DND-41 (cell line): ENCODE measurements around the gene ADGRG6.

ENCODE experiments used
- CTCF ChIP-seq: IDR thresholded peaks from 2 replicates; pipeline ENCODE4 v1.5.1; 2012; ENCODE audit warnings: borderline replicate concordance, low read length, moderate library complexity, mild to moderate bottlenecking; ENCODE audit not compliant: poor library complexity, severe bottlenecking; ENCODE audit errors: extremely low read depth
- EZH2 ChIP-seq: IDR thresholded peaks from 3 replicates; pipeline ENCODE4 v1.6.1; 2012; ENCODE audit warnings: borderline replicate concordance, low read depth, mild to moderate bottlenecking, moderate library complexity, low read length, inconsistent platforms; ENCODE audit not compliant: severe bottlenecking

- TF ChIP-seq CTCF (no peak), EZH2 (no peak)
Measured at GRCh38 chr6:142357879-142358278, 56.1 kb downstream of the ADGRG6 start.
